ENCODE measurements around the gene GAB1.

Gene GAB1

DNA sequence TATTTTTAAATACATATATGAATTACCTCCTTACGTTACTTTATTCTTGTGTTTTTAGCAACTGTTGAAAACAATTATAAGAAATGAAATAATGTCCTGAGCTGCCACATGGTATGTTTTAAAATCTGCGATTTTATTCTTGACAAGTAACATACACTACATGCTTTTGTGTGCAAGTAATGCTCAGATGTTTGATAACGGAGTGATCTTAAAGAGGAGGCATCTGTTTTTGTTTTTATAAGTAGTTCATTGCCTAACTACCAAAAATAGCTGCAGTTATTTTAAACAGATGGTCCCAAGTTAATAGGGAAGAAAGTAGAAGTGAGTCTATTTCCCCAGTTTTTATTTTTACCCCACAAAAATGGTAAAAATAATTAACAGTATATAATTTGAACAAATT is 55.2 kb downstream of the GAB1 start:
- TF ChIP-seq POLR2AphosphoS5 (IDR thresholded peaks at IDR 0.05; ENCODE audit: borderline replicate concordance, low read depth, low read length) (no peak), EZH2 (IDR thresholded peaks at IDR 0.05) (no peak), FOXP2 (optimal IDR thresholded peaks at IDR 0.05; ENCODE audit: control extremely low read depth, extremely low read length, insufficient read depth) (no peak)
- peak overlapping the region; percentile 86 for H3K27ac ChIP-seq
- H3K4me3 ChIP-seq, result peak overlapping the region; percentile 43
- no peaks in the 10 kb centered on the region for H3K36me3 ChIP-seq (ENCODE audit: insufficient read depth, low read length)
- no peak for DNase-seq (ENCODE audit: low read depth, low spot score)
- peak overlapping the region; percentile 52 for H3K9ac ChIP-seq (ENCODE audit: insufficient read length)
- no peaks in the 10 kb centered on the region for H3K9me3 ChIP-seq (ENCODE audit: low read depth, low read length)

GRCh38 chr4:143393195-143393594 is 56.5 kb downstream of the GAB1 start:
- H3K36me3 ChIP-seq (ENCODE audit: insufficient read depth, low read length), result no peaks in the 10 kb centered on the region
- no peaks in the 10 kb centered on the region for H3K9me3 ChIP-seq (ENCODE audit: low read depth, low read length)
- no peak overlapping the region for H3K4me3 ChIP-seq
- no peak for TF ChIP-seq EZH2 (IDR thresholded peaks at IDR 0.05)
- H3K27ac ChIP-seq, result peak overlapping the region; percentile 86; the same call in 1 of the 2 replicates
- DNase-seq (ENCODE audit: low read depth, low spot score), result no peak
- H3K9ac ChIP-seq (ENCODE audit: insufficient read length), result no peak overlapping the region

GRCh38 chr4:143394739-143395453 is 58.2 kb downstream of the GAB1 start:
- H3K9me3 ChIP-seq (ENCODE audit: low read depth, low read length), result no peaks in the 10 kb centered on the region
- H3K9ac ChIP-seq (ENCODE audit: insufficient read length), result no peak overlapping the region
- H3K27ac ChIP-seq, result no peak overlapping the region
- no peak for DNase-seq (ENCODE audit: low read depth, low spot score)
- H3K36me3 ChIP-seq (ENCODE audit: insufficient read depth, low read length), result no peaks in the 10 kb centered on the region
- no peak overlapping the region for H3K4me3 ChIP-seq
- TF ChIP-seq FOXP2 (optimal IDR thresholded peaks at IDR 0.05; ENCODE audit: control extremely low read depth, extremely low read length, insufficient read depth) (no peak), POLR2AphosphoS5 (IDR thresholded peaks at IDR 0.05; ENCODE audit: borderline replicate concordance, low read depth, low read length) (no peak), EZH2 (IDR thresholded peaks at IDR 0.05) (no peak)

DNA sequence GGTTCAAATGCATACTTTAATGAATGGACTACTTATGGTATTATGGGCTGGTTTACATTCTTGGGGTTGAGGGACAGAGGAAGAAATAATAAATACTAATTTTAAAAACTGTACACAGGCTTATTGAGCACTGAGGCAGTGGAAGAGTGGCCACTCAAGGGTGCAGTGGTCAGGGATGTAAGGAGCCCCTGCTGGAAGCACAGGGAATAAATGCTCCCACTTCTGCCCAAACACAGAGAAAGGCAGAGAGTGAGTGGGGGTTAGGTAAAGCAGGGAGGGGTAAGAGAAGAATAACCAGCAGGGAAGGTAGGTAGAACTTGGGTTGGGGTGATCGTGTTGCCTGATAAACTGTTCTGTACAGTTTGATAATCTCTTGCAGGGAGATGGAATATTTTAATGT is 60.0 kb downstream of the GAB1 start:
- no peaks in the 10 kb centered on the region for H3K36me3 ChIP-seq (ENCODE audit: insufficient read depth, low read length)
- DNase-seq (ENCODE audit: low read depth, low spot score), result no peak
- TF ChIP-seq POLR2AphosphoS5 (IDR thresholded peaks at IDR 0.05; ENCODE audit: borderline replicate concordance, low read depth, low read length) (no peak), EZH2 (IDR thresholded peaks at IDR 0.05) (no peak), FOXP2 (optimal IDR thresholded peaks at IDR 0.05; ENCODE audit: control extremely low read depth, extremely low read length, insufficient read depth) (no peak)
- no peak overlapping the region for H3K4me3 ChIP-seq
- no peak overlapping the region for H3K9ac ChIP-seq (ENCODE audit: insufficient read length)
- H3K9me3 ChIP-seq (ENCODE audit: low read depth, low read length), result no peaks in the 10 kb centered on the region
- no peak overlapping the region for H3K27ac ChIP-seq

- H3K9me3 ChIP-seq (ENCODE audit: low read depth, low read length), result no peaks in the 10 kb centered on the region
- no peak overlapping the region for H3K27ac ChIP-seq
- H3K9ac ChIP-seq (ENCODE audit: insufficient read length), result no peak overlapping the region
- no peak for DNase-seq (ENCODE audit: low read depth, low spot score)
- H3K36me3 ChIP-seq (ENCODE audit: insufficient read depth, low read length), result no peaks in the 10 kb centered on the region
- no peak for TF ChIP-seq EZH2 (IDR thresholded peaks at IDR 0.05)
- TF ChIP-seq FOXP2 (optimal IDR thresholded peaks at IDR 0.05; ENCODE audit: control extremely low read depth, extremely low read length, insufficient read depth), result no peak
- no peak for TF ChIP-seq POLR2AphosphoS5 (IDR thresholded peaks at IDR 0.05; ENCODE audit: borderline replicate concordance, low read depth, low read length)
- H3K4me3 ChIP-seq, result no peak overlapping the region
Measured at GRCh38 chr4:143397335-143397734, 60.7 kb downstream of the GAB1 start.

DNA sequence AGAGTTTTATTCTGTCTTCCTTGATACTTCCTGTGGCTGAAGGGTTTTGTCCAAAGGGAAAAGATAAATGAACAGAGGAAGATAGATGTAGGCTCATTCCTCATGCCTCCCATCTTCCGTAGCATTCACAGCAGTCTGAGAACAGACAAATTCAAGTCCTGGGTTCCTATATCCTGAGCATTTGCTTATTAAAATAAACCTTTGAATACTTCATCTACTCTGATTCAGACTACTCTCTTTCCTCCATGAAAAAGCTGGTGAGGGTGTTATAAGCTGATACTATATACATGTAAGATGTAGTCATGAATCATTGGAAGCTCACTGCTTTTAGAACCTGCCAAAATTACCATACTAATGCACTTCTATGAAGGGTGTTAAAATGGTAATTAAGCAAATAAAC is 61.2 kb downstream of the GAB1 start:
- Histone ChIP-seq H3K4me3 (no peak overlapping the region), H3K36me3 (ENCODE audit: insufficient read depth, low read length) (no peaks in the 10 kb centered on the region), H3K9me3 (ENCODE audit: low read depth, low read length) (no peaks in the 10 kb centered on the region), H3K27ac (0 out of 2 replicates have a peak overlapping the region, but pooled peaks have one; percentile 28), H3K9ac (ENCODE audit: insufficient read length) (no peak overlapping the region)
- TF ChIP-seq FOXP2 (optimal IDR thresholded peaks at IDR 0.05; ENCODE audit: control extremely low read depth, extremely low read length, insufficient read depth) (no peak), POLR2AphosphoS5 (IDR thresholded peaks at IDR 0.05; ENCODE audit: borderline replicate concordance, low read depth, low read length) (no peak), EZH2 (IDR thresholded peaks at IDR 0.05) (no peak)
- no peak for DNase-seq (ENCODE audit: low read depth, low spot score)

- Histone ChIP-seq H3K27ac (no peak overlapping the region), H3K9me3 (ENCODE audit: low read depth, low read length) (no peaks in the 10 kb centered on the region), H3K4me3 (no peak overlapping the region), H3K9ac (ENCODE audit: insufficient read length) (no peak overlapping the region), H3K36me3 (ENCODE audit: insufficient read depth, low read length) (no peaks in the 10 kb centered on the region)
- TF ChIP-seq EZH2 (IDR thresholded peaks at IDR 0.05) (no peak), FOXP2 (optimal IDR thresholded peaks at IDR 0.05; ENCODE audit: control extremely low read depth, extremely low read length, insufficient read depth) (no peak), POLR2AphosphoS5 (IDR thresholded peaks at IDR 0.05; ENCODE audit: borderline replicate concordance, low read depth, low read length) (no peak)
- DNase-seq (ENCODE audit: low read depth, low spot score), result no peak
Measured at GRCh38 chr4:143399113-143399949, 62.7 kb downstream of the GAB1 start.

DNA sequence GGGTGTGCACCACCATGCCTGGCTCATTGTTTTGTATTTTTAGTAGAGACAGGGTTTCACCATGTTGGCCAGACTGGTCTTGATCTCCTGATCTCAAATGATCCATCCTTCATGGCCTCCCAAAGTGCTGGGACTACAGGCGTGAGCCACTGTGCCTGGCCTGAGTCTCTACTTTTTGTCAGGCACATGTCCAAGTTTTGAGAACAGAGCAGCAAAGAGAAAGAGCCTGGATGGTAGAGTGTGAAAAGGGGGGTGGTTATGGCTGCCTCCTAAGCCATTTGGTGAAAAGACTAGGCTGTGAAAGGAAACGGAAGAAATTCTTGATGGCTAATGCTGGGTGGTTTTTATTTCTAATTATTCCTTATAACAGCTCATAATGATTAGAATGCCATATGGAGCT is 63.4 kb downstream of the GAB1 start:
- no peak overlapping the region for H3K27ac ChIP-seq
- H3K9ac ChIP-seq (ENCODE audit: insufficient read length), result no peak overlapping the region
- no peaks in the 10 kb centered on the region for H3K9me3 ChIP-seq (ENCODE audit: low read depth, low read length)
- no peaks in the 10 kb centered on the region for H3K36me3 ChIP-seq (ENCODE audit: insufficient read depth, low read length)
- TF ChIP-seq POLR2AphosphoS5 (IDR thresholded peaks at IDR 0.05; ENCODE audit: borderline replicate concordance, low read depth, low read length) (no peak), FOXP2 (optimal IDR thresholded peaks at IDR 0.05; ENCODE audit: control extremely low read depth, extremely low read length, insufficient read depth) (no peak), EZH2 (IDR thresholded peaks at IDR 0.05) (no peak)
- no peak for DNase-seq (ENCODE audit: low read depth, low spot score)
- no peak overlapping the region for H3K4me3 ChIP-seq
